HepG2 (cell line): Measurements from ENCODE around the gene CHMP1A. TPM values are rescaled to one million over a fixed set of nuclear protein-coding genes. Genes with fewer than 3 reads are reported as not detected.

ENCODE experiments used
- ATAC-seq: fragments of 200-7000 bp; cut with Tn5 transposase; 3 replicates; pipeline ENCODE4 v1.9.1; 2020; ENCODE audit warnings: mild to moderate bottlenecking, moderate library complexity
- BruUV-seq: library from RNA; stranded (reverse); fragments of 400-500 nt; replicated peaks from 2 replicates; lab custom pipeline; 2021; lab: Mats Ljungman, UMichigan
- CTCF ChIA-PET: fragments of 300-600 bp; formaldehyde crosslinking; extraction: SDS; loops from one replicate; lab custom pipeline; 2021; ENCODE audit warnings: low total read pairs, inconsistent platforms, low intra/inter-chr PET ratio; lab: Yijun Ruan, JAX
- POLR2A ChIA-PET: fragments of 350-600 bp; sonication (Branson Sonifier 250); formaldehyde crosslinking; loops from one replicate; lab custom pipeline; 2020; ENCODE audit warnings: antibody characterized with exemption, inconsistent platforms; lab: Yijun Ruan, JAX
- DNase-seq: peaks from one replicate; pipeline ENCODE4 v3.0.0-alpha.2; 2015; ENCODE audit warnings: low spot score
- FAIRE-seq: peaks from 3 replicates; lab custom pipeline; 2011; peaks lifted over from hg19 to GRCh38; lab: Jason Lieb, UNC
- H2AFZ ChIP-seq: one replicate; pipeline ENCODE4 v1.6.1; 2011; ENCODE audit warnings: low read length, inconsistent platforms
- H3K27ac ChIP-seq: fragments of 300-600 bp; 3 replicates; pipeline ENCODE4 v1.8.0; 2011; ENCODE audit warnings: mixed run types, mild to moderate bottlenecking, mixed read lengths, low read length, inconsistent platforms; ENCODE audit not compliant: insufficient read depth; ENCODE audit errors: extremely low read length
- H3K27me3 ChIP-seq, 2 experiments: fragments of 200-600 bp in 1 of 2; 2 replicates in 1 of 2; 3 replicates in 1 of 2; pipeline versions ENCODE4 v1.6.0 to v1.8.0; 2011; ENCODE audit warnings: low read length in 2 of 2, mild to moderate bottlenecking in 2 of 2, moderate library complexity in 2 of 2, inconsistent platforms in 1 of 2; ENCODE audit not compliant: insufficient read depth in 2 of 2, control insufficient read depth in 1 of 2
- H3K36me3 ChIP-seq, 2 experiments: fragments of 200-600 bp in 1 of 2; replicated peaks in 1 of 2; 2 replicates in 1 of 2; 3 replicates in 1 of 2; pipeline versions ENCODE4 v1.5.1 to v1.8.0; 2011; ENCODE audit warnings: low read length in 2 of 2, inconsistent platforms in 1 of 2; ENCODE audit not compliant: insufficient read depth in 2 of 2, control insufficient read depth in 1 of 2
- H3K4me1 ChIP-seq: 2 replicates; pipeline ENCODE4 v1.5.1; 2012; ENCODE audit warnings: low read length, inconsistent platforms; ENCODE audit not compliant: insufficient read depth
- H3K4me2 ChIP-seq: 2 replicates; pipeline ENCODE4 v1.6.0; 2011; ENCODE audit warnings: low read depth, low read length, inconsistent platforms
- H3K4me3 ChIP-seq, 3 experiments: fragments of 200-600 bp in 1 of 3; sonication (generic), shearing (Covaris generic) in 1 of 3; replicated peaks in 1 of 3; 2 replicates each; pipeline ENCODE4 v1.5.1; 2011 to 2016; ENCODE audit warnings: low read length in 3 of 3, inconsistent platforms in 2 of 3, low read depth in 2 of 3, mild to moderate bottlenecking in 2 of 3, control low read depth in 1 of 3, mixed read lengths in 1 of 3; ENCODE audit not compliant: insufficient read depth in 1 of 3
- H3K79me2 ChIP-seq: one replicate; pipeline ENCODE4 v1.6.1; 2011; ENCODE audit warnings: low read length, inconsistent platforms; ENCODE audit not compliant: insufficient read depth
- H3K9ac ChIP-seq: 2 replicates; pipeline ENCODE4 v1.6.0; 2011; ENCODE audit warnings: mild to moderate bottlenecking, low read depth, low read length, inconsistent platforms; ENCODE audit not compliant: insufficient read depth
- H3K9me3 ChIP-seq: 2 replicates; pipeline ENCODE4 v1.5.1; 2012; ENCODE audit warnings: mild to moderate bottlenecking, low read length
- H4K20me1 ChIP-seq: 2 replicates; pipeline ENCODE4 v1.6.0; 2011; ENCODE audit warnings: inconsistent platforms, mild to moderate bottlenecking, low read length, moderate library complexity; ENCODE audit not compliant: insufficient read depth
- AGO2 ChIP-seq: fragments of 200-400 bp; formaldehyde crosslinking; optimal IDR thresholded peaks from 2 replicates; pipeline ENCODE3; 2017; ENCODE audit warnings: mild to moderate bottlenecking, low read depth, low read length, moderate library complexity
- KDM2A ChIP-seq: sonication (generic); formaldehyde crosslinking; IDR thresholded peaks from 2 replicates; pipeline ENCODE4 v1.4.0; 2020; ENCODE audit warnings: low read depth, missing genetic modification reagents, borderline replicate concordance
- KIAA2018 ChIP-seq: sonication (generic); formaldehyde crosslinking; IDR thresholded peaks from 2 replicates; pipeline ENCODE4 v1.5.0; 2020; ENCODE audit warnings: mild to moderate bottlenecking, missing genetic modification reagents, borderline replicate concordance
- MBD4 ChIP-seq: IDR thresholded peaks from 2 replicates; pipeline ENCODE4 v1.6.1; 2012; ENCODE audit warnings: low read length, inconsistent platforms, borderline replicate concordance
- MED13 ChIP-seq: sonication (generic); formaldehyde crosslinking; IDR thresholded peaks from 2 replicates; pipeline ENCODE4 v1.5.0; 2020; ENCODE audit warnings: missing genetic modification reagents
- MED8 ChIP-seq: sonication (generic); formaldehyde crosslinking; IDR thresholded peaks from 2 replicates; pipeline ENCODE4 v1.8.1; 2023; ENCODE audit warnings: mild to moderate bottlenecking, missing genetic modification reagents; ENCODE audit not compliant: insufficient replicate concordance
- MIER2 ChIP-seq: IDR thresholded peaks from 2 replicates; pipeline ENCODE4 v1.6.1; 2016; ENCODE audit warnings: missing biosample characterization, missing genetic modification reagents
- RNF219 ChIP-seq: sonication (generic); formaldehyde crosslinking; IDR thresholded peaks from 2 replicates; pipeline ENCODE4 v1.5.0; 2020; ENCODE audit warnings: mild to moderate bottlenecking, missing genetic modification reagents
- SAFB2 ChIP-seq: sonication (generic); formaldehyde crosslinking; IDR thresholded peaks from 2 replicates; pipeline ENCODE4 v1.5.1; 2020; ENCODE audit warnings: missing genetic modification reagents, low read depth, mild to moderate bottlenecking, borderline replicate concordance
- ZNF382 ChIP-seq: sonication (generic); formaldehyde crosslinking; IDR thresholded peaks from 2 replicates; pipeline ENCODE4 v1.5.0; 2020; ENCODE audit warnings: missing genetic modification reagents, mild to moderate bottlenecking, borderline replicate concordance
- ZNF383 ChIP-seq: sonication (generic); formaldehyde crosslinking; IDR thresholded peaks from 2 replicates; pipeline ENCODE4 v1.4.0; 2020; ENCODE audit warnings: missing genetic modification reagents, mild to moderate bottlenecking, borderline replicate concordance
- ZNF740 ChIP-seq: sonication (generic); formaldehyde crosslinking; IDR thresholded peaks from 2 replicates; pipeline ENCODE4 v1.4.0; 2020; ENCODE audit warnings: missing genetic modification reagents
- WGBS: methylation state at CpG from one replicate; pipeline ENCODE4 v1.1.6; 2017; ENCODE audit warnings: low lambda C conversion rate; 5-methylcytosine and 5-hydroxymethylcytosine counted together
- in situ Hi-C: cut with HindIII; loops from 2 replicates; pipeline ENCODE4 v1.10.0; 2017; ENCODE audit warnings: low pct_unique_long_range_greater_than_20kb; ENCODE audit not compliant: extremely low pct_ligation_motif_present
- intact Hi-C: fragments of 100-400 bp; cut with micrococcal nuclease; formaldehyde crosslinking; loops from one replicate; pipeline ENCODE4 v1.10.0; 2022; ENCODE audit not compliant: unreplicated experiment
- polyA plus RNA-seq, 8 experiments: library from polyadenylated mRNA; depleted of rRNA in 3 of 8; stranded (reverse) in 7 of 8; unstranded in 1 of 8; fragments of >200 nt; fragmentation: Illumina TruSeq in 4 of 8; extraction: Trizol in 4 of 8; gene quantifications; 2 replicates each; pipeline versions ENCODE4 v1.2.1 to v1.2.3, GENCODE V29; 2011 to 2016; ENCODE audit warnings: low read depth in 4 of 8, missing spikeins in 1 of 8, mixed read lengths in 1 of 8; ENCODE audit not compliant: insufficient read depth in 1 of 8
- total RNA-seq, 5 experiments: library from RNA; depleted of rRNA; stranded (reverse); fragments of >200 nt; fragmentation: Illumina TruSeq; extraction: Trizol; gene quantifications; 2 replicates each; pipeline ENCODE4 v1.2.3, GENCODE V29; 2016; ENCODE audit warnings: low read depth in 1 of 5

Gene CHMP1A
- total and polyA plus RNA-seq, 2 of the 13 experiments (the other 11 are each of a cell fraction or from before 2014, with no cell fraction given) = 69.4 to 73.3 TPM

GRCh38 chr16:89642574-89642973, 14.9 kb downstream of the CHMP1A start:
- DNase-seq (no peak), ATAC-seq (no peak)
- TF ChIP-seq MBD4 (no peak), ZNF382 (no peak), RNF219 (no peak), MED8 (no peak), MIER2 (no peak), KDM2A (CRISPR knock-in tag) (peak; percentile 50; the same call in 1 of the 2 replicates), KIAA2018 (CRISPR knock-in tag) (no peak), MED13 (CRISPR knock-in tag) (no peak), ZNF740 (CRISPR knock-in tag) (no peak), ZNF383 (CRISPR knock-in tag) (no peak), AGO2 (peak; percentile 66), SAFB2 (CRISPR knock-in tag) (no peak)

More at GRCh38 chr16:89642574-89642973, 14.9 kb downstream of the CHMP1A start:
- Histone ChIP-seq H2AFZ (no peak overlapping the region), H3K9ac (no peak overlapping the region), H3K9me3 (no peaks in the 10 kb centered on the region), H3K79me2 (no peaks in the 10 kb centered on the region), H4K20me1 (no peaks in the 10 kb centered on the region), H3K4me1 (peaks cover 18% of the 10 kb centered on the region), H3K4me2 (no peak overlapping the region), H3K27me3 (no peaks in the 10 kb centered on the region), H3K27ac (no peak overlapping the region), H3K36me3 (peaks cover 21 to 25% of the 10 kb centered on the region in 2 experiments; a peak in 4 of 5 replicates), H3K4me3 (no peak overlapping the region)
- BruUV-seq = no TSS peak
- no peak for FAIRE-seq
- intact Hi-C loops = no loop called here
- 87% methylated on average over 13 of the region's 13 CpGs for WGBS
- in situ Hi-C loops = loop anchor here (5.0 kb wide), 1 partner anchor 40 kb away; no protein-coding TSS in a partner anchor
- ChIA-PET CTCF (no interaction called here), POLR2A (no interaction called here)
